ENCODE results near the gene RPP25L.
"Not testable (repeated sequence)": the region's sequence is repeated elsewhere in the genome, so short reads cannot be mapped to it uniquely, and the experiment has no call there.

RPP25L gene

DNA sequence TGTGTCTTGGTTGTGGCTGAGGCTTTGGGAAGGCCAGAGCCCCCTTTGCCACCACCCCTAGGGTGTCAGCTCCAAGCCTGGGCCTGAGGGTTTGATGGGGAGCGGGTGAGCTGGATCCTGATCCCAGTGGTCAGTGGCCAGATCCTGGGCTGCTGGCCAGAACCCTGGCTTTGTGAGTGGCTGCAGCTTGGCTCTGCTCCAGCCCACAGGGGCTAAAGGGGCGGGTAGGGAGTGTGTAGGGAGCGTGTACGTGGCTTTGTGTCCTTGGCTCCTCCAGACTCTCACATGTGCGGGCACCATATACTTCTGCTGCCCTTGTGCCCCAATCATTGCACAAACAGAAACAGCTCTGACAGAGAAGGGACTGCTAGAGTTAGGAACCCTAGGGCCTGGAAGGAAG lies 38.9 kb upstream of the RPP25L start:
- no peak overlapping the region for H3K9ac ChIP-seq (ENCODE audit: low read length)
- H3K9me3 ChIP-seq (ENCODE audit: control insufficient read depth, low read length), result no peaks in the 10 kb centered on the region
- no peak overlapping the region for H3K4me3 ChIP-seq (ENCODE audit: low read length)

DNA sequence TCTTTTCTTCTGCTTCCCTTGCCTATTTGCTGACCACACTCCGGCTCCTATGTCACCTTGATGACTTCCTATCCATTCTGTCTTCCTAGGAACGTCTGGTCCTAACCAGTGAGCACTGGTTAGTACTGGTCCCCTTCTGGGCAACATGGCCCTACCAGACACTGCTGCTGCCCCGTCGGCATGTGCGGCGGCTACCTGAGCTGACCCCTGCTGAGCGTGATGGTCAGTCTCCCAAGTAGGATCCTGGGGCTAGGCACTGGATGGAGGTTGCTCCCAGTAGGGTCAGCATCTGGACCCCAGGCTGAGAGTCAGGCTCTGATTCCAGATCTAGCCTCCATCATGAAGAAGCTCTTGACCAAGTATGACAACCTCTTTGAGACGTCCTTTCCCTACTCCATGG lies 36.8 kb upstream of the RPP25L start:
- Histone ChIP-seq H3K4me1 (ENCODE audit: control insufficient read depth, insufficient read depth, low read length) (peaks cover 47% of the 10 kb centered on the region), H3K4me3 (ENCODE audit: low read length) (no peak overlapping the region), H3K9me3 (ENCODE audit: control insufficient read depth, low read length) (no peaks in the 10 kb centered on the region), H3K36me3 (ENCODE audit: control insufficient read depth, insufficient read depth, low read length) (peaks cover 11% of the 10 kb centered on the region), H3K9ac (ENCODE audit: low read length) (no peak overlapping the region), H3K27me3 (ENCODE audit: control insufficient read depth, insufficient read depth, low read length) (no peaks in the 10 kb centered on the region)

More for the DNA sequence above, 38.9 kb upstream of the RPP25L start:
- H3K36me3 ChIP-seq (ENCODE audit: control insufficient read depth, insufficient read depth, low read length), result peaks cover 11% of the 10 kb centered on the region
- peaks cover 52% of the 10 kb centered on the region for H3K4me1 ChIP-seq (ENCODE audit: control insufficient read depth, insufficient read depth, low read length)
- H3K27me3 ChIP-seq (ENCODE audit: control insufficient read depth, insufficient read depth, low read length), result no peaks in the 10 kb centered on the region

DNA sequence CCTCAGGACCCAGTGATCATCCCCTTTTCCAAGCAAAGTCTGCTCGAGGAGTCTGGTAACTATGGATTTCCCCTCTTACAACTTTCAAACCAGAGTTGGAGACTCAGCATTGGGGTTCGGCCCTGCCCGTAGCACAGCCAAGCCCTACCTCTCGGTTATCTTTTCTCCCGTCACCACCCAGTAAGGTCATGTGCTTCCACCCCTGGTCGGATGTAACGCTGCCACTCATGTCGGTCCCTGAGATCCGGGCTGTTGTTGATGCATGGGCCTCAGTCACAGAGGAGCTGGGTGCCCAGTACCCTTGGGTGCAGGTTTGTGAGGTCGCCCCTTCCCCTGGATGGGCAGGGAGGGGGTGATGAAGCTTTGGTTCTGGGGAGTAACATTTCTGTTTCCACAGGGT lies 35.8 kb upstream of the RPP25L start:
- Histone ChIP-seq H3K9me3 (ENCODE audit: control insufficient read depth, low read length) (no peaks in the 10 kb centered on the region), H3K27me3 (ENCODE audit: control insufficient read depth, insufficient read depth, low read length) (no peaks in the 10 kb centered on the region), H3K9ac (ENCODE audit: low read length) (peak overlapping the region; percentile 73), H3K4me3 (ENCODE audit: low read length) (peak overlapping the region; percentile 94), H3K4me1 (ENCODE audit: control insufficient read depth, insufficient read depth, low read length) (peaks cover 39% of the 10 kb centered on the region), H3K36me3 (ENCODE audit: control insufficient read depth, insufficient read depth, low read length) (peaks cover 11% of the 10 kb centered on the region)

DNA sequence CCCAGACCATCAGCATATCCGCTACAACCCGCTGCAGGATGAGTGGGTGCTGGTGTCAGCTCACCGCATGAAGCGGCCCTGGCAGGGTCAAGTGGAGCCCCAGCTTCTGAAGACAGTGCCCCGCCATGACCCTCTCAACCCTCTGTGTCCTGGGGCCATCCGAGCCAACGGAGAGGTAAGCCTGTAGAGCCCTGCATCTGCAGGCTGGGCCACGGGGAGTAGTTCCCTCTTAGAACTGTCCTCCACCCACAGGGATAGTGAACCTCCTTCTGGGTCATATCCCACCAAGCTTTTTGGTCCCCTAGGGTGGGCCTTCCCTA lies 35.1 kb upstream of the RPP25L start:
- Histone ChIP-seq H3K4me3 (ENCODE audit: low read length) (peak overlapping the region; percentile 94), H3K9ac (ENCODE audit: low read length) (peak overlapping the region; percentile 73), H3K9me3 (ENCODE audit: control insufficient read depth, low read length) (no peaks in the 10 kb centered on the region), H3K4me1 (ENCODE audit: control insufficient read depth, insufficient read depth, low read length) (peaks cover 33% of the 10 kb centered on the region), H3K27me3 (ENCODE audit: control insufficient read depth, insufficient read depth, low read length) (no peaks in the 10 kb centered on the region), H3K36me3 (ENCODE audit: control insufficient read depth, insufficient read depth, low read length) (peaks cover 11% of the 10 kb centered on the region)

DNA sequence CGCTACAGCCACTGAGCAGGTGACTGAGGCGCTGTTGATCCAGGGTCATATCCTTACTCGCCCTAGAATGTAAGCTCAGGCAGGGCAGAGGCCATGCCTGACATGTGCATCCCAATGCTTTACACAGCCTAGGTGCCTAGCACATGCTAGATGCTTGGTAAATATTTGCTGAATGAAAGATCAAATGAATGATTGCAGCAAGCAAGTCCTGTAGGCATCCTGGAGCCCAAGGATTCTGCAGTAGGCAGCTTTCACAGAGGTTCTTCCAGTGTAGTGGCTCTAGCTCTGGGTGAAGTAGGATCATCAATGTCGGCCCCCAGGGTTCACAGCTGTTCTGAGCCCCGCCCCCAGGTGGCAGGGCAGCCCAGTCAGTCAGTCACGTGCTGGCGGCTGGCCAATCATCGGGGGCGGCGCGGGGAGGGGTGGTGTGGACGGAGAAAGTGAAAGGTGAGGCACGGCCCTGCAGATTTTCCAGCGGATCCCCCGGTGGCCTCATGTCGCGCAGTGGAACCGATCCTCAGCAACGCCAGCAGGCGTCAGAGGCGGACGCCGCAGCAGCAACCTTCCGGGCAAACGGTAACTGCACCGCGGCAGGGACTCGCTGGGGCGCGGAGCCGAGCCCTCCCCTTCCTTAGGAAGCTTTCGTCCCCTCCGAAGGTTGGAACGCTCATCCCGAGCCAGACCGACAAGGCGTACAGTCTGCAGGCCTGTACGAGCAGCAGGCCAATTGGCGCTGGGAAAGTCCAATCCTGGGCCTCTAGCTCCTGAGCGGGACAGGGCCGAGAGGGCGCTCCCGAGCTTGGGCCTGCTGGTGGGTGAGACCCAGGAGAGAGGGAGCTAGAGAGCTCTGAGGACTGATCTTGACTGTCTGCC lies 34.5 kb upstream of the RPP25L start, which contains the start of gene GALT:
TSS of gene GALT (plus strand) at position 465 of the 873 bp plus-strand sequence. CDS start at position 495, 30 bp downstream.
- peaks cover 27% of the 10 kb centered on the region for H3K4me1 ChIP-seq (ENCODE audit: control insufficient read depth, insufficient read depth, low read length)
- peak within 1 kb of the TSS; percentile 73 for H3K9ac ChIP-seq (ENCODE audit: low read length)
- H3K27me3 ChIP-seq (ENCODE audit: control insufficient read depth, insufficient read depth, low read length), result no peaks in the 10 kb centered on the region
- H3K4me3 ChIP-seq (ENCODE audit: low read length), result peak within 1 kb of the TSS; percentile 94
- no peaks in the 10 kb centered on the region for H3K9me3 ChIP-seq (ENCODE audit: control insufficient read depth, low read length)
- peaks cover 11% of the 10 kb centered on the region for H3K36me3 ChIP-seq (ENCODE audit: control insufficient read depth, insufficient read depth, low read length)

DNA sequence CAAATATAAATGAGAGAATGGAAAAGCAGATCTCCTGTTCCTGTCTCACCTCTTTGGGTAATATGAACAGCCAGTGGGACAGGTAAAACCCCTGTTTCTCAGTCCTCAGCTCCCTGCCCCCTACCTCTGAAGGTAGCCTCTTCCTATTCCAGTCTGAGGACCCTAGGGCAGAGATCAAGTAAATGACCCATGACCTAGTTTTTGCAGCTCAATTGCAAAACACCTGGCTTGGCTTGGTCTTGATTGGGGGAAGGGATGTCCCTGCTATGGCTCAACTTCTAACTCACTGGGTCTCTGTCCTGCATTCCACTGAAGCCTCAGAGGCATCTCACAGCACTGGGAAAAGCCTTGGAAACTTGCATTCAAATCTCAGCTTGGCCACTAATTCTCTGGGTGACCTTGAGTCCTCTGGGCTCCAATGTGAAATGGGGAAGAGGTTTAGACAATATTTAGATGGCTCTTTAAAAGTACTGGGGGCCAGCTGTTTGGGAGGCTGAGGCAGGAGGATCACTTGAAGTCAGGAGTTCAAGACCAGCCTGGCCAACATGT lies 32.9 kb upstream of the RPP25L start:
- Histone ChIP-seq H3K4me3 (ENCODE audit: low read length) (no peak overlapping the region), H3K9ac (ENCODE audit: low read length) (no peak overlapping the region), H3K9me3 (ENCODE audit: control insufficient read depth, low read length) (no peaks in the 10 kb centered on the region), H3K4me1 (ENCODE audit: control insufficient read depth, insufficient read depth, low read length) (peaks cover 21% of the 10 kb centered on the region), H3K27me3 (ENCODE audit: control insufficient read depth, insufficient read depth, low read length) (no peaks in the 10 kb centered on the region), H3K36me3 (ENCODE audit: control insufficient read depth, insufficient read depth, low read length) (peaks cover 11% of the 10 kb centered on the region)

DNA sequence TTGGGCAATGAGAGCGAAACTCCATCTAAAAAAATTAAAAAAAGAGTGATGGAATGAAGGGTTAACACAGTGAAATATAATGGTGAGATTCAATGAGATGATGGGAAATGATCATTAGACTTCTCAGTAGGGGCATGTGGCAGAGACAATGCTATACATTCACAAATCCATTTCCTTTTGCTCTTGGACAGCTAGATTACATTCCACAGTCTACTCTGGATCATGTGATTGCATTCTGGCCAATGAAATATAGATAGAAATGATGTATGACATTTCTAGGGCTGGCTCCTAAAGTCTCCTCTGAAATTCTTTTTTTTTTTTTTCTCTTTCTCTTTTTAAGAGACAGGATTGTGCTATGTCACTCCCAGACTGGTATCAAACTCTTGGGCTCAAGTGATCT lies 30.8 kb upstream of the RPP25L start:
- H3K9ac ChIP-seq (ENCODE audit: low read length), result no peak overlapping the region
- no peaks in the 10 kb centered on the region for H3K36me3 ChIP-seq (ENCODE audit: control insufficient read depth, insufficient read depth, low read length)
- no peaks in the 10 kb centered on the region for H3K9me3 ChIP-seq (ENCODE audit: control insufficient read depth, low read length)
- no peaks in the 10 kb centered on the region for H3K27me3 ChIP-seq (ENCODE audit: control insufficient read depth, insufficient read depth, low read length)
- H3K4me3 ChIP-seq (ENCODE audit: low read length), result no peak overlapping the region
- peaks cover 24% of the 10 kb centered on the region for H3K4me1 ChIP-seq (ENCODE audit: control insufficient read depth, insufficient read depth, low read length)

DNA sequence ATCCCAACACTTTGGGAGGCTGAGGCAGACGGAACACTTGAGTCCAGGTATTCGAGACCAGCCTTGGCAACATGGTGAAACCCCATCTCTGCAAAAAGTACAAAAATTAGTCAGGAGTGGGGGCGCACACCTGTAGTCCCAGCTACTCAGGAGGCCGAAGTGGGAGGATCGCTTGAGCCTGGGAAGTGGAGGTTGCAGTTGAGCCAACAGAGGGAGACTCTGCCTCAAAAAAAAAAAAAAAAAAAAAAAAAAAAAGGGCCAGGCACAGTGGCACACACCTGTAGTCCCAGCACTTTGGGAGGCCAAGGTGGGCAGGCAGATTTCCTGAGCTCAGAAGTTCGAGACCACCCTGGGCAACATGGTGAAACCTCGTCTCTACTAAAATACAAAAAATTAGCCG lies 27.4 kb upstream of the RPP25L start:
- peaks cover 26% of the 10 kb centered on the region for H3K4me1 ChIP-seq (ENCODE audit: control insufficient read depth, insufficient read depth, low read length)
- H3K9me3 ChIP-seq (ENCODE audit: control insufficient read depth, low read length); H3K27me3 ChIP-seq (ENCODE audit: control insufficient read depth, insufficient read depth, low read length); H3K36me3 ChIP-seq (ENCODE audit: control insufficient read depth, insufficient read depth, low read length); H3K4me3 ChIP-seq (ENCODE audit: low read length); H3K9ac ChIP-seq (ENCODE audit: low read length): not testable (repeated sequence)

DNA sequence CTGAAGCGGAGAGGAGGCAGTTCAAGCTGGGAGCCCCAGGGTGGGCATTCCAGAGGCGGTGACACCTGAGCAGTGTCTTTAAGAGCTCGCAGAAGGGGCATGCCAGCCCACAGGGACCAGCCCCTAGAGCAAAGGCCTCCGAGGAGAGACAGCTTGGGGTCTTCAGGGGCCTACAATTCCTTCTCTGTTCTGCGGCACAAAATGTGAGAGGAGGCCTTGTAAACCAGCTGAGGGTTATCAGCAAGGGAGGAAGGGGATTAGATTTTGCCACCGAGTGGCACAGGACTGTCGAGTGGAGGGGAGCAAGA lies 26.2 kb upstream of the RPP25L start:
- peak overlapping the region; percentile 99 for H3K9ac ChIP-seq (ENCODE audit: low read length)
- H3K27me3 ChIP-seq (ENCODE audit: control insufficient read depth, insufficient read depth, low read length), result no peaks in the 10 kb centered on the region
- H3K9me3 ChIP-seq (ENCODE audit: control insufficient read depth, low read length), result no peaks in the 10 kb centered on the region
- peak overlapping the region; percentile 89 for H3K4me3 ChIP-seq (ENCODE audit: low read length)
- peaks cover 26% of the 10 kb centered on the region for H3K4me1 ChIP-seq (ENCODE audit: control insufficient read depth, insufficient read depth, low read length)
- no peaks in the 10 kb centered on the region for H3K36me3 ChIP-seq (ENCODE audit: control insufficient read depth, insufficient read depth, low read length)

DNA sequence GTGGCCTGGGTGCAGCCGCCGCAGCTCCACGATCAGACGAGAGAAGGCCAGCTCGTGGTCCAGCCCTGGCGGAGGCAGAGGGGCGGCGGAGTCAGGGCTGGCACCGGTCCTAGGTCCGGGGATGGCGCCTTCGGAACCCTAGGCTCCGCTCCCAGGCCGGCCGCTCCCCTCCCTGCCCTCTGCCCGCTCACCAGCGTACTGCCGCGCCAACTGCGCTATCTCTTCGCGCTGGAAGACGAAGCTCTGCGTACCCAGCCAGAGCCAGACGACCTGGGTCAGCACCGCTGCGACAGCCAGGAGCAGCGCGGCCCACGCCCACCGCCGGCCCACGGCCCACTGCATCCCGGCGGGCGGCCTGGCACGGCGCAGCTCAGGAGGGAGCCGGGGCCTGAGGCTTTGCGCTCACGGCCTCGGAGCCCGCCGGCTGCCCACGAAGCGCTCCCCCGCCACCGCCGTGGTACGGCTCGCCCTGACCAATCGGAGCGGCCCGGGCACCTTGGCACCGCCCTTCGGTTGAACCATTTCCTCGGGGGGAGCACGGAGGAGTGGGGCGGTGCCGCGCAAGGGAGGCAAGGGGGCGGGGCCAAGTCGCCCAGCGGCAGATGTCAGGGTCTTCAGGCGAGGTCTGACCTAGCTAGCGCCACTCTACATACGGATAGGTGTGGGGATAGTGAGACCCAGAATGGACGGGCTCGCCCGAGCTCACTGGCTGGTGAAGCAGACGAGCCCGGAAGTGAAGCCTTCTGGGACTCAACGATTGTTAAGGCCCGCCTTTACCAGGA lies 25.6 kb upstream of the RPP25L start, which contains the start of gene SIGMAR1:
TSS of gene SIGMAR1 (minus strand) at position 432 of the 782 bp plus-strand sequence. CDS start at position 342, 90 bp downstream.
- H3K4me3 ChIP-seq (ENCODE audit: low read length), result peak within 1 kb of the TSS; percentile 89
- H3K27me3 ChIP-seq (ENCODE audit: control insufficient read depth, insufficient read depth, low read length), result no peaks in the 10 kb centered on the region
- no peaks in the 10 kb centered on the region for H3K9me3 ChIP-seq (ENCODE audit: control insufficient read depth, low read length)
- H3K9ac ChIP-seq (ENCODE audit: low read length), result peak within 1 kb of the TSS; percentile 99
- H3K36me3 ChIP-seq (ENCODE audit: control insufficient read depth, insufficient read depth, low read length), result no peaks in the 10 kb centered on the region
- H3K4me1 ChIP-seq (ENCODE audit: control insufficient read depth, insufficient read depth, low read length), result peaks cover 26% of the 10 kb centered on the region

DNA sequence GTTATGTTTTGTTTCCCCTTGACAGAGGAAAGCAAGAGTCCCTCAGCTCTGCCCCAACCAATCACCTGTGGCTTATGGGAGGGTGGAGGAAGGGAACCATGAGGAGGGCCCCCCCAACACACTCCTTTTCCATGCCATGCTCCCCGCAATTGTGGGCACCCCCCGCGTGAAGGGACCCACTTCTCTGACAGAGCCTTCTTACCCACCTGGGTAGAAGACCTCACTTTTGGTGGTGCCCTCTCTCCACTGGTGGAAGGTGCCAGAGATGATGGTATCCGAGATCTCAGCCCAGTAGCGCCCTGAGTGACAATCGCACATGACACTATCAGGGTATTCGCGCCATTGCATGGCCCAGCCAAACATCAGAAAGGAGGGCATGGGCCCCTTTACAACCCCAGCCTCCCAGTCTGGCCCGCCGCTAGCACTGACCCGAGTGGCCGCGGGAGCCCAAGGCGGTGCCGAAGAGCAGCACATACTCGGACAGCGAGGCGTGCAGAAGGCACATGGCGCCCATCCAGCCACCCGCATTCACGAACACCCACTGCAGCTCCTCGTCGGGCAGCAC lies 25.0 kb upstream of the RPP25L start:
- Histone ChIP-seq H3K27me3 (ENCODE audit: control insufficient read depth, insufficient read depth, low read length) (peaks cover 4% of the 10 kb centered on the region), H3K36me3 (ENCODE audit: control insufficient read depth, insufficient read depth, low read length) (no peaks in the 10 kb centered on the region), H3K4me3 (ENCODE audit: low read length) (peak overlapping the region; percentile 89), H3K9me3 (ENCODE audit: control insufficient read depth, low read length) (no peaks in the 10 kb centered on the region), H3K9ac (ENCODE audit: low read length) (peak overlapping the region; percentile 99), H3K4me1 (ENCODE audit: control insufficient read depth, insufficient read depth, low read length) (peaks cover 26% of the 10 kb centered on the region)

DNA sequence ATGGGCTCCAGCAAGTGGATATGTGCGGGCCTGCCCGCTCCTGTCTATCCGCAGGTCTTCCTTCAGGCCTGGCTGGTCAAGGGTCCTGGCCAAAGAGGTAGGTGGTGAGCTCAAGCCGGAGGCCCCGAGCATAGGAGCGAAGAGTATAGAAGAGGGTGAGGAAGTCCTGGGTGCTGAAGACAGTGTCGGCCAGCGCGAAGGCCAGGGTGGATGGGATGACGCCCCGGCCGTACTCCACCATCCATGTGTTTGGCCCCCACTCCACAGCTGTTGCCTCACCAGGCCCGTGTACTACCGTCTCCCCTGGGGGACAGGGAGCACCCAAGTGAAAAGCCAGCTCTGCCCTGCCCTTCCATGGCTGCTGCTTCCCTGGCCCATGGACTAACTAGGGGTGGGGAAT lies 23.7 kb upstream of the RPP25L start:
- Histone ChIP-seq H3K9ac (ENCODE audit: low read length) (no peak overlapping the region), H3K4me3 (ENCODE audit: low read length) (no peak overlapping the region), H3K36me3 (ENCODE audit: control insufficient read depth, insufficient read depth, low read length) (no peaks in the 10 kb centered on the region), H3K9me3 (ENCODE audit: control insufficient read depth, low read length) (no peaks in the 10 kb centered on the region), H3K27me3 (ENCODE audit: control insufficient read depth, insufficient read depth, low read length) (peaks cover 10% of the 10 kb centered on the region), H3K4me1 (ENCODE audit: control insufficient read depth, insufficient read depth, low read length) (peaks cover 33% of the 10 kb centered on the region)

Data from mucosa of stomach (tissue), 1 donor.